ENCODE measurements around the gene LRRC27.
"Not testable (repeated sequence)": the region's sequence is repeated elsewhere in the genome, so short reads cannot be mapped to it uniquely, and the experiment has no call there.

Gene LRRC27

GRCh38 chr10:132316133-132316532 is 15.9 kb upstream of the LRRC27 start:
- no peak for DNase-seq

GRCh38 chr10:132317477-132317876 is 14.5 kb upstream of the LRRC27 start:
- not testable (repeated sequence) for DNase-seq

- DNase-seq = no peak
Observed at GRCh38 chr10:132319853-132320653, 11.9 kb upstream of the LRRC27 start.

- no peak for DNase-seq
Observed at GRCh38 chr10:132320654-132321469, 11.1 kb upstream of the LRRC27 start.

- DNase-seq = peak; percentile 65
Observed at GRCh38 chr10:132321726-132322125, 10.3 kb upstream of the LRRC27 start.

- no peak for DNase-seq
Observed at GRCh38 chr10:132322586-132323048, 9.4 kb upstream of the LRRC27 start.

- DNase-seq = no peak
Observed at GRCh38 chr10:132324186-132324585, 7.8 kb upstream of the LRRC27 start.

GRCh38 chr10:132326344-132326889 is 5.6 kb upstream of the LRRC27 start:
- DNase-seq = no peak

- no peak for DNase-seq
Observed at GRCh38 chr10:132326925-132327324, 5.1 kb upstream of the LRRC27 start.

- no peak for DNase-seq
Observed at GRCh38 chr10:132328106-132328505, 3.9 kb upstream of the LRRC27 start.

- no peak for DNase-seq
Observed at GRCh38 chr10:132328738-132329137, 3.3 kb upstream of the LRRC27 start.

GRCh38 chr10:132329565-132330485 is 2.2 kb upstream of the LRRC27 start:
- DNase-seq = no peak

GRCh38 chr10:132330486-132330833 is 1.5 kb upstream of the LRRC27 start:
- no peak for DNase-seq

GRCh38 chr10:132332433-132332754 is 401 bp downstream of the LRRC27 start:
- DNase-seq = no peak

- DNase-seq = no peak
Observed at GRCh38 chr10:132333386-132333785, 1.4 kb downstream of the LRRC27 start.

GRCh38 chr10:132334631-132335188 is 2.7 kb downstream of the LRRC27 start:
- no peak for DNase-seq

- DNase-seq = no peak
Observed at GRCh38 chr10:132335189-132336063, 3.4 kb downstream of the LRRC27 start.

GRCh38 chr10:132336064-132336746 is 4.2 kb downstream of the LRRC27 start:
- no peak for DNase-seq

- no peak for DNase-seq
Observed at GRCh38 chr10:132336919-132337407, 5.0 kb downstream of the LRRC27 start.

- not testable (repeated sequence) for DNase-seq
Observed at GRCh38 chr10:132337854-132338253, 5.9 kb downstream of the LRRC27 start.

- DNase-seq = no peak
Observed at GRCh38 chr10:132338876-132339275, 6.9 kb downstream of the LRRC27 start.
